Fibroblast of skin of abdomen (primary cell): ENCODE results near the gene GSX2. TPM values are rescaled to one million over a fixed set of nuclear protein-coding genes. Genes with fewer than 3 reads are reported as not detected.
"Not testable (repeated sequence)": the region's sequence is repeated elsewhere in the genome, so short reads cannot be mapped to it uniquely, and the experiment has no call there.

Experiments
- DNase-seq: peaks from one replicate; pipeline ENCODE4 v3.0.0-alpha.2; 2013
- polyA plus RNA-seq, 2 experiments: library from polyadenylated mRNA; unstranded; fragments of 120-200 nt; gene quantifications; one replicate each; pipeline ENCODE4 v1.2.1, GENCODE V29; 2013; ENCODE audit not compliant: insufficient read length in 2 of 2

GSX2 gene
- not detected for polyA plus RNA-seq (2013, experiment 1 of 2; ENCODE audit: insufficient read length)
- polyA plus RNA-seq (2013, experiment 2 of 2; ENCODE audit: insufficient read length) = not detected

GRCh38 chr4:54099748-54100574, at the start of gene GSX2:
Gene GSX2 (plus strand): TSS chr4:54100163. CDS start chr4:54100345, 182 bp downstream.
- DNase-seq = peak; percentile 47

DNA sequence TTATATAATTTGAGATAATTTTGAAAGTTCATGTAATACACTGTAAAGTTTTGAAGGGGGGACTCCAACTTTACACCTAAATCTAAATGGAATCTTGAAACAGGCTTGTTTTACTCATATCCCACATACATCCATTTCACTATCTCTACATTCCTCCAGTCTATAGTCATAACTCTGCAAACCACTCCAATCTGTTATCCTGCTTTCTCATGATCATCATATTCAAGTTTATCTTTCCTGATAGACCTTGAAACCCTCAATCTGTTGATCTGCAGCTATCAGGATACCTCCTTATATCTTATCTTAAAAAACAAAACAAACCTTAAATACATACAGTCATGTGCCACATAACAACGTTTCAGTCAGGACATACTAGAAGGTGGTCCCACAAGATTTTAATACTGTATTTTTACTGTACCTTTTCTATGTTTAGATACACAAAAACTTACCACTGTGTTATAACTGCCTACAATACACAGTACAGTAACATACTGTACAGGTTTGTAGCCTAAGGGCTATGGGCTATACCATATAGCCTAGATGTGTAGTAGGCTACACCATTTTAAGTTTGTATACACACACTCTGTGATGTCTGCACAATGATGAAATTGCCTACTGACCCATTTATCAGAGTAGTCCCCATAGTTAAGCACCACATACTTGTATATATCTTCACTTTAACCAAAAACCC, 49.6 kb upstream of the GSX2 start:
- DNase-seq = peak; percentile 62

DNA sequence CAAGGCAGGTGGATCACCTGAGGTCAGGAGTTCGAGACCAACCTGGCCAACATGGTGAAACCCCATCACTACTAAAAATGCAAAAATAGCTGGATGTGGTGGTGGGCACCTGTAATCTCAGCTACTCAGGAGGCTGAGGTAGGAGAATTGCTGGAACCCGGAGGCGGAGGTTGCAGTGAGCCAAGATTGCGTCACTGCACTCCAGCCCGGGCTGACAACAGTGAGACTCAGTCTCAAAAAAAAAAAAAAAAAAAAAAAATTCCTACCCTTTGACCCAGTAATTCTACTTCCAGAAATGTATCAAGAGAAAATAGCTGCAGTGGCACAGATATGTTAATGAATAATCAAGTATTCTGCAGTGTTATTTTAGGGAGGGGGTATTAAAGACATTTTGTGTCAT, 46.6 kb upstream of the GSX2 start:
- DNase-seq = not testable (repeated sequence)

DNA sequence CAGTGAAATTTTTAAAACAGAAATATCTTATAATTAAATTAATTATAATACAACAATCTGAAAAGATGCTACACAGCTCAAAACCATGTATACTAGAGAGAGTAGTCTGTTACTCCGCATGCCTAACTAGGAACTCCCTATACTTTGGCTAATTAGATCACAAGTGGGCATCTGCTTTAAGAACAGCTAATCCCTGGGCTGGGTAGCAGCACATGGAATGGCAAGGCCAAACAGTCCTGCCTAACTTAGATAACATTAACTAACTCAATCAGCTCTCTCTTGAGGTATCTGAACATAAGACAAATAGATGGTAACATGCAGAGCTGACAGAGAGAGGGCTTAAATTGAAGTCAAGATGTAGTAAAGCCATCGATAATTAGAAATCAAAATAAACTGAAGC, 45.5 kb upstream of the GSX2 start:
- no peak for DNase-seq

DNA sequence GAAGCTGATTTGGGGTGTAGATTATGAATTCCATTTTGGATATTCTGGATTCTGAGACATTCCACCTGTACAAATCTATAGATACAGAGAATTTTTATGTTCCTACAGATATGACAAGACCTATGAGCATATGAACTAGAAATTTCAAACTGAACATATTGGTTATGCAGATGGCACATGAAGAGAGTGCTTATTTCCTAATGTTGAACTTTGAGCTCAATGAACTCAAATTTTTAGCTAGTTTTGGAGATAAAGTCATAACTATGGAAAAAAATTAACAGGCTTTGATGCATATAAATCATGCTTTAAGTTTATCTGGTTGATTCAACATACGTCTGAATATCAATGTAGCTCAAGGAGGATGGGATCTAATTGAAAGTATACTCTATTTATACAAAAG, 44.5 kb upstream of the GSX2 start:
- no peak for DNase-seq

DNA sequence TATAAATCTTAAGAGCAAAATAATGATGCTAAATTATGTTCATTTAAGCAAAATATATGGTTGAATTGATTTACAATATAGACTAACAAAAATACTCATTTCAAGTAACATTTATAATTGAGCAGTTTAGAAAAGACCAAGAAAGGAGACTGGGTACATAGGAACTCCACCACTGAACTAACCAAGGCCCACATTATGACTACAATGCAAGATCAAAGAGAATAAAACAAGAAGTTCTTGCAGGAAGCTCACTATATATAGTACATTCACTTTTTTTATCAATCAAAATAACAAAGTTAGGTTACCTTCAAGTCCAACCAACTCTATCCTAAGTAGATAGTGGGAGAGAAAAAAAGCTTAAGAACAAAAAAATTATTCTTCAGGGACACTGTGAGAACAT, 43.6 kb upstream of the GSX2 start:
- no peak for DNase-seq

- no peak for DNase-seq
These were observed 41.8 kb upstream of the GSX2 start for GRCh38 chr4:54058171-54058570.

- no peak for DNase-seq
These were observed 39.8 kb upstream of the GSX2 start for GRCh38 chr4:54060116-54060515.

DNA sequence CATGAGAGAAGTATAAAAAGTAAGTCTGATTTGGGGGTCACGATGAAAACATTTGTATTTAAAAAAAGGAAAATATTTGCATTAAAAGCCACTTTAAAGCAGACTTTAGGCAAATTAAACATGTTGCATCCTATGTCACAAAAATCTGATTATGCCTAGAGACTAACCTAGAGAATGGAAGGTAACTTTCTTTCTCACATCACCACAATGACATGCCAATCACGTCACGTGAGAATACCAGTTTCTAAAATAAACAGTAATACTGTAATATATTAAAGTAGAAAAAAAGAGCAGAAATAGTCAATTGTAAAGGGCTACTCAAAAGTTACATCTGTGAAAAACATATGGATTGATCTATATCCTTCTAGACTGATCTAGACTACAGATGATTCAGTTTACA, 38.9 kb upstream of the GSX2 start:
- DNase-seq = no peak

- no peak for DNase-seq
These were observed 38.1 kb upstream of the GSX2 start for GRCh38 chr4:54061873-54062272.

DNA sequence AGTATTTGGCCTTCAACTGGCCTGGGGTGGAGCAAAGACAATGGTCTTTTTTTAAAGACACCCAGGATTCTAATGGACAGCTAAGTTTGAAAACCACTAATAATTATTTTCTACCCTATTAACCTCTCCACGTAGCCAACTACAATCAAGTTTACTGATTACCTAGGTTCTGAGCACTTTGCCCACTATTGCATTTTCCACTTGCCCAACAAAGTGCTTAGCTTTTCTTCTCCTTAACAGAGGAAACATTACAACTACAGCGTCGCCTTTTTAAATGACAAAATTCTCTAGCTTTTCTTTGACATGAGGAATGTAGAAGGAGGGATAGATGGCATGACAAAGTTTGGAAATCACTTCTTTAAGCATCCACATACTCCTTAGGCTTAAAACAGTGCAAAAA, 37.6 kb upstream of the GSX2 start:
- DNase-seq = no peak

- peak; percentile 58 for DNase-seq
These were observed 36.7 kb upstream of the GSX2 start for GRCh38 chr4:54063229-54063628.

- no peak for DNase-seq
These were observed 36.1 kb upstream of the GSX2 start for GRCh38 chr4:54063737-54064316.

DNA sequence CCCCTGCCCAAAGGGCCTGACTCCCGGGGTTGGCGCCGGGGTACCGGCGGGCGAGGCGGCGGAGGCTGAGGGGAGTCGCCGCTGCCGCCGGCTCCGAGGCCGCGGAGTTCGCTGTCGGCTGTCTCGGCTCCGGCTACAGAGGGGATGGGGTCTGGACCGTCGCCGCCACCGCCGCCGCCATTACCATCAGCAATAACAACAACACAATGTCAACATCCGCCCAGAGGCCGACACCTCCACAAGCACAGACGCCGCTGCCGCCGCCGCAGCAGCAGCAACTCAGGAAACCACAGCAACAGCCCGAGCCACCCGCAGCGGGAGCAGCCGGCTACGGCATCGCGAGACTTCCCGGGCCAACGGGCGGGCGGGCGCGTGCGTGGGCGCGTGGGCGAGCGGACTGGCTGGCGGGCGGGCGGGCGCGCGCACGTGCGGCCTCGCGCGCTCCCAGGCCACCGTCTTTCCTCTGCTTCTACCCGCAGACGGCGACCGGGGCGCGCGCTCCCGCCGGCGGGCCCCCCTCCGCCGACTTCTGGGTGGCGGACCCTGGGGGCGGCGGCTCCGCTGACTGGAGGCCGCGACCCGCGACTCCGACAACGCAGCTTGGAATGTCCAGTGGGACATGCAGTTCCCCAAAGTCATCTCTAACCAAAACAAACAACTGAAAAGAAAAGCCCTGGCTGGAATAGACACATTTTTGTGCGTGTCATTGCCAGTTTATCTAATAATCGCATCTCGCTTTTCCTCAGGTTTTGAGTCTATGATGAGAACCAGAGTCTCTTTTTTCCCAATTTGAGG, 35.4 kb upstream of the GSX2 start, which contains the start of gene CHIC2:
TSS of gene CHIC2 (minus strand) at position 289 of the 795 bp plus-strand sequence. CDS start 305 bp downstream, outside the sequence.
- peak; percentile 96 for DNase-seq

DNA sequence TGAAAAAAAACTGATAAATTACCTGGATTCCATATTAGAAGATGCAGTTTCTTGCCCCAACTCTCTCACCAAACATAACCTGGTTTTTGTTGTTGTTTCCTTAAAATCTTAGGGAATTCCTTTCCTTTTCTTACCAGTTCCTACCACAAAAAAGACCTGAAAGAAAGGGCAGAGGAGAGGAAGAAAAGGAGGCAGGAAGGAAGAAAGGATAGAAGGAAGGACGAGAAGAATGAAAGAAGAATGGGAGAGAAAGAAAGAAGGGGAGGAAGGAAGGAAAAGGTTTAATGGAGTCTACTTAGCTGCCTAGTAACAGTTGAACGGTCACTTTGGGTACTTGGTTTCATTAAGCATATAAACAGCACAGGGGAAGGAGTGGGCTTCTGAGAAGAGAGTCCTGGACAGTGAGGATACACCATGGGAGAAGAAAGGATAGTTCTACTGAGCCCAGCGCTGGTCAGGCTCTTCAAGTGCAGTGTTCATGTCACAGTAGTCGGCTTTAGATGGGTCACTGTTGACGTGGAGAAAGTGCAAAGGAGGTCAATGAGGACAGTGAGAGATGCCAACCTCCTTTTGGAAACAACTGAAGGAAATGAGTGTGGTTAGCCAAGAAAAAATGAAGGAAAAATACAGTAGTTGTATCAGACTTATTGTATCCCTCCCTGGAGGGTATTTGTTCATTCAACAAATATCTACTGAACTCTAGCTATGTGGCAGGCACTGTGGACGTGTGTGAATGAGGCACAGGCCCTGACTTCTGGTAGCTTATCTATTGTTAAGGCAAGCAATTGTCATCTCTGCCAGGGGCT, 34.5 kb upstream of the GSX2 start:
- DNase-seq = no peak

DNA sequence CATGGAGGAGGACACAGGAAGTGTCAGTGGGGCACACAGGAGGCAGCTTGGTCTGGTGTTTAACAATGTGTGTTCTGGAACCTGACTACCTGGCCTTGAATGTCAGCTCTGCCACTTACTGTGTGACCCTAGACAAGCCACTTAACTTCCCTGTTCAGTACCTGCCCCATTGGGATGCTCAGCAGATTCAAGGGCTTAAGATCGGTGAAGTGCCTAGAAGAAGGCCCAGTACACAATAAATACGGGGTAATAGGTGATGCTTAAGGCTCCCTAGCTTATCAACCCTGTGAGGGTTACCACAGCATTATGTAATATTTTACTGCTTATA, 33.9 kb upstream of the GSX2 start:
- DNase-seq = no peak

GRCh38 chr4:54066718-54067129, 33.2 kb upstream of the GSX2 start:
- DNase-seq = no peak

- peak; percentile 73 for DNase-seq
These were observed 32.8 kb upstream of the GSX2 start for GRCh38 chr4:54067166-54067565.

DNA sequence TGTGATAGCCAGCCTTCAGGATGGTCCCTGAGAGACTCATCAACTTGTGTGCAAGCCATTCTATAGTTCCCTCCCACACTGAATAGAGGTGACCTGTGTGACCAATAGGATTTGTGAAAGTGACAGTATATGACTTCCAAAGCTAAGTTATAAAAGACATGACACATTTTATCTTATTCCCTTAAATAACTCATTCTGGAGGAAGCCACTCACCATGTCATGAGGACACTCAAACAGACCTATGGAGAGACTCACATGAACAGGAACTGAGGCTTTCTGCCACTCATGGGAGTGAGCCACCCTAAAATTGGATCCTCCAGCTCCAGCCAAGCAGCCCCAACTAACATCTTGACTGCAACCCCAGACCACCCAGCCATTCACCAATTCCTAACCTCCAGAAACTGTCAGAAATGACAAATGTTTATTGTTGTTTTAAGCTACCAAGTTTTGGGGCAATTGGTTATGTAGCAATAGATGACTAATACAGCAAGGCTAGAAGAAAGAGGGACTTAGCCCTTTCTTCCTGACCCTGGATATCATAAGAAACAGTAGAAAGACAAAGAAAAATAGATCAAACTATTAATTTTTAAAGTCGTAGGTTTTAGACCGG, 26.6 kb upstream of the GSX2 start:
- DNase-seq = peak; percentile 70

DNA sequence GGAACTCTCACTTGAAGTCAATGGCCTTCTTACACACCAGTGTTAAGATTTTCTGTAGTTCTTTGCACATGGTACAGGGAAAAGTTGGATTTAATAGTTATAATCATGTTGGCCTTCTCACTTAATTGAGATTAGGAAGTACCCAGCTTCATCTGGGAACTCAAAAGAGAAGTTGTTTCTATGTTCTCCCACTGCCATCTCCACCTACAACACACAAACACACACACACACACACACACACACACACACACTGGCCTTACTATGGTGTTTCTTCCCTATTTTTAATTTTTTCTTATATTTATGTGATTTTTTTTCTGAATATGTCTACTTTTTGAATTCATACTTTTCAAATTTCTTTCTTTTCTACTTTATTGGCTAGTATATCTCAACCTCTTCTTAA, 25.6 kb upstream of the GSX2 start:
- no peak for DNase-seq

GRCh38 chr4:54076673-54077072, 23.3 kb upstream of the GSX2 start:
- peak; percentile 32 for DNase-seq
